HG02840 (cell line): ENCODE measurements around the gene SLC44A1.

ENCODE experiments used
- ATAC-seq: cut with Tn5 transposase; IDR thresholded peaks from one replicate; pipeline ENCODE4 v1.9.1; 2021; ENCODE audit warnings: mild to moderate bottlenecking, moderate library complexity, moderate number of reproducible peaks; ENCODE audit not compliant: unreplicated experiment, low FRiP score

SLC44A1 gene

GRCh38 chr9:105330201-105330600, 85.8 kb downstream of the SLC44A1 start:
- no peak for ATAC-seq

- peak; percentile 53 for ATAC-seq
These were observed 86.3 kb downstream of the SLC44A1 start for GRCh38 chr9:105330755-105331154.

- ATAC-seq: no peak
These were observed 86.7 kb downstream of the SLC44A1 start for GRCh38 chr9:105331160-105331559.

- ATAC-seq: no peak
These were observed 87.3 kb downstream of the SLC44A1 start for GRCh38 chr9:105331755-105332154.

- ATAC-seq: no peak
These were observed 88.0 kb downstream of the SLC44A1 start for GRCh38 chr9:105332471-105332870.

GRCh38 chr9:105333076-105333475, 88.6 kb downstream of the SLC44A1 start:
- no peak for ATAC-seq

- no peak for ATAC-seq
These were observed 89.4 kb downstream of the SLC44A1 start for GRCh38 chr9:105333811-105334210.

- no peak for ATAC-seq
These were observed 93.9 kb downstream of the SLC44A1 start for GRCh38 chr9:105338308-105338707.

- ATAC-seq: no peak
These were observed 95.4 kb downstream of the SLC44A1 start for GRCh38 chr9:105339849-105340248.

- no peak for ATAC-seq
These were observed 97.1 kb downstream of the SLC44A1 start for GRCh38 chr9:105341434-105342146.

- no peak for ATAC-seq
These were observed 97.7 kb downstream of the SLC44A1 start for GRCh38 chr9:105342147-105342505.

GRCh38 chr9:105344283-105344682, 99.8 kb downstream of the SLC44A1 start:
- ATAC-seq: no peak

- ATAC-seq: no peak
These were observed 101.2 kb downstream of the SLC44A1 start for GRCh38 chr9:105345626-105346025.

- ATAC-seq: no peak
These were observed 101.8 kb downstream of the SLC44A1 start for GRCh38 chr9:105346273-105346672.

- no peak for ATAC-seq
These were observed 110.0 kb downstream of the SLC44A1 start for GRCh38 chr9:105354448-105354847.

- ATAC-seq: no peak
These were observed 111.3 kb downstream of the SLC44A1 start for GRCh38 chr9:105355781-105356180.

- ATAC-seq: peak; percentile 86
These were observed 113.5 kb downstream of the SLC44A1 start for GRCh38 chr9:105357937-105358336.

- no peak for ATAC-seq
These were observed 115.4 kb downstream of the SLC44A1 start for GRCh38 chr9:105359892-105360291.

GRCh38 chr9:105360344-105360743, 115.9 kb downstream of the SLC44A1 start:
- ATAC-seq: no peak

GRCh38 chr9:105361873-105362272, 117.4 kb downstream of the SLC44A1 start:
- no peak for ATAC-seq

GRCh38 chr9:105362470-105362869, 118.0 kb downstream of the SLC44A1 start:
- ATAC-seq: no peak

GRCh38 chr9:105363837-105364236, 119.4 kb downstream of the SLC44A1 start:
- ATAC-seq: no peak

- no peak for ATAC-seq
These were observed 125.5 kb downstream of the SLC44A1 start for GRCh38 chr9:105369911-105370310.
